Mucosa of descending colon (tissue), 3 donors: ENCODE results near the gene ZFPM1. TPM values are rescaled to one million over a fixed set of nuclear protein-coding genes. Genes with fewer than 3 reads are reported as not detected.

Source experiments
- ATAC-seq: fragments of 200-7000 bp; cut with Tn5 transposase; one replicate; pipeline ENCODE4 v1.9.1; 2020; ENCODE audit warnings: mild to moderate bottlenecking, moderate library complexity
- DNase-seq, 3 donors: peaks; one replicate each; pipeline ENCODE4 v3.0.0-alpha.2; 2020
- H3K36me3 ChIP-seq: fragments of 200-600 bp; one replicate; pipeline ENCODE4 v1.8.0; 2021; ENCODE audit warnings: low read depth, mild to moderate bottlenecking
- H3K4me1 ChIP-seq: fragments of 200-600 bp; one replicate; pipeline ENCODE4 v1.8.0; 2021; ENCODE audit warnings: low read depth, mild to moderate bottlenecking
- H3K4me3 ChIP-seq: fragments of 200-600 bp; one replicate; pipeline ENCODE4 v1.8.0; 2021; ENCODE audit warnings: mild to moderate bottlenecking
- H3K9me3 ChIP-seq: fragments of 200-600 bp; one replicate; pipeline ENCODE4 v1.8.0; 2021; ENCODE audit warnings: mild to moderate bottlenecking
- CTCF ChIP-seq: fragments of 200-600 bp; IDR thresholded peaks from one replicate; pipeline ENCODE4 v1.8.0; 2022; ENCODE audit warnings: antibody characterized with exemption, mild to moderate bottlenecking
- intact Hi-C, 2 donors: fragments of 100-400 bp; cut with DNase I in 1 of 2; cut with micrococcal nuclease in 1 of 2; formaldehyde crosslinking; loops; one replicate each; pipeline versions ENCODE4 v1.11.0 to v1.11.1; 2022; cut with DNase I, micrococcal nuclease
- total RNA-seq, 3 donors: library from RNA; stranded (reverse); fragmentation: NEBNext Ultra II Directional in 2 of 3; extraction: Animal tissue kit (Norgen Biotek cat#: 25700) in 2 of 3; gene quantifications; one replicate each; pipeline versions ENCODE4 v1.2.1 to v1.2.4, GENCODE V29; 2021 to 2023
- donor health status: DM: no; HTN: no; CAD: no; lungs with moderate emphysema.
- donor health status: DM: no; HTN: no; CAD: no.
- donor health status: DM: no; HTN: yes; CAD: no.

ZFPM1 gene
- total RNA-seq, 3 donors from 2014 or later, result 5.2 to 10.3 (median 7.2) TPM

DNA sequence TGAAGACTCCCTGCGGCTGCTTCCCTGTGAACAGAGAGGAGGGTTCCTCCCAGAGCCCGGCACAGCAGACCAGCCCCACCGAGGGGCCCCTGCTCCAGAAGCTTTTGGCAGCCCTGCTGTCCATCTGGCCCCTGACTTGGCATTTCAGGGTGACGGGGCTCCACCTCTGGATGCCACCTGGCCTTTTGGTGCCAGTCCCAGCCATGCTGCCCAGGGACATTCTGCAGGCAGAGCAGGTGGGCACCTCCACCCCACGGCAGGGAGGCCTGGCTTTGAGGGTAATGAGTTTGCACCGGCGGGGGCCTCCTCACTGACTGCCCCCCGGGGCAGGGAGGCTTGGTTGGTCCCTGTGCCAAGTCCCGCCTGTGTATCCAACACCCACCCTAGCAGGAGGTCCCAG is 20.3 kb upstream of the ZFPM1 start:
- no peak overlapping the region for H3K4me3 ChIP-seq
- peaks cover 3% of the 10 kb centered on the region for H3K4me1 ChIP-seq
- H3K36me3 ChIP-seq, result no peaks in the 10 kb centered on the region
- DNase-seq (no peak), ATAC-seq (no peak)
- TF ChIP-seq CTCF, result no peak
- no peaks in the 10 kb centered on the region for H3K9me3 ChIP-seq
- intact Hi-C loops, result loop anchor here in 1 of 2 donors (10.0 kb wide), 1 partner anchor 238 kb away; no protein-coding TSS in a partner anchor

- no peak for TF ChIP-seq CTCF
- intact Hi-C loops, result loop anchor here in 1 of 2 donors (10.0 kb wide), 1 partner anchor 239 kb away; no protein-coding TSS in a partner anchor
- DNase-seq (no peak), ATAC-seq (no peak)
- H3K4me1 ChIP-seq, result peaks cover 3% of the 10 kb centered on the region
- no peaks in the 10 kb centered on the region for H3K9me3 ChIP-seq
- no peak overlapping the region for H3K4me3 ChIP-seq
- H3K36me3 ChIP-seq, result no peaks in the 10 kb centered on the region
Observed at GRCh38 chr16:88433632-88434352, 19.3 kb upstream of the ZFPM1 start.

DNA sequence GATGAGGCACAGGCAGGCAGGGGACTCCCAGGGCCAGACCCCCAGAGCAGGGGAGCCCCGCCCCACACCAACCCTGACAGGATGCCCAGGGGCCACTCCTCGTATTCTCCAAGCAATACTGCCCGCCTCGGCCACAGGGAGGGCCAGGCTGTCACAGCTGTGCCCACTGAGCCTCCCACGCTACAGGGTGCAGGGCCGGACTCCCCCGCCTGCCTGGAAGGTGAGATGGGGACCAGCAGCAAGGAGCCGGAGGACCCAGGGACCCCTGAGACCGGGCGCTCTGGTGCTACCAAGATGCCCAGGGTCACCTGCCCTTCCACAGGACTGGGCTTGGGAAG is 18.8 kb upstream of the ZFPM1 start:
- TF ChIP-seq CTCF, result no peak
- H3K4me1 ChIP-seq, result peaks cover 3% of the 10 kb centered on the region
- H3K36me3 ChIP-seq, result no peaks in the 10 kb centered on the region
- ATAC-seq (no peak), DNase-seq (no peak)
- H3K9me3 ChIP-seq, result no peaks in the 10 kb centered on the region
- H3K4me3 ChIP-seq, result no peak overlapping the region
- intact Hi-C loops, result loop anchor here in 1 of 2 donors (10.0 kb wide), 1 partner anchor 240 kb away; no protein-coding TSS in a partner anchor

GRCh38 chr16:88434746-88435145 is 18.3 kb upstream of the ZFPM1 start:
- no peaks in the 10 kb centered on the region for H3K36me3 ChIP-seq
- H3K4me3 ChIP-seq, result no peak overlapping the region
- peaks cover 3% of the 10 kb centered on the region for H3K4me1 ChIP-seq
- no peaks in the 10 kb centered on the region for H3K9me3 ChIP-seq
- ATAC-seq, result no peak
- intact Hi-C loops, result loop anchor here in 1 of 2 donors (10.0 kb wide), 1 partner anchor 240 kb away; no protein-coding TSS in a partner anchor
- no peak for DNase-seq
- TF ChIP-seq CTCF, result no peak

- intact Hi-C loops, result loop anchor here in 1 of 2 donors (10.0 kb wide), 1 partner anchor 241 kb away; no protein-coding TSS in a partner anchor
- H3K4me3 ChIP-seq, result no peak overlapping the region
- no peak for DNase-seq
- no peak for ATAC-seq
- H3K9me3 ChIP-seq, result no peaks in the 10 kb centered on the region
- no peaks in the 10 kb centered on the region for H3K36me3 ChIP-seq
- peaks cover 3% of the 10 kb centered on the region for H3K4me1 ChIP-seq
- TF ChIP-seq CTCF, result no peak
Observed at GRCh38 chr16:88435437-88436355, 17.4 kb upstream of the ZFPM1 start.
